Stimulated activated naive CD8-positive, alpha-beta T cell treated with anti-CD3 and anti-CD28 coated beads, Interleukin-15, Interleukin-2, amounts not matched to agents 100 U/mL and 50 U/mL, for 24 hours (primary cell): ENCODE measurements around the gene E2F6.

Source experiments
- ATAC-seq: fragments of 150-1000 bp; cut with Tn5 transposase; one replicate; pipeline ENCODE4 v1.10.0; 2021
- DNase-seq: peaks from one replicate; pipeline ENCODE4 v3.0.0; 2021

Gene E2F6

DNA sequence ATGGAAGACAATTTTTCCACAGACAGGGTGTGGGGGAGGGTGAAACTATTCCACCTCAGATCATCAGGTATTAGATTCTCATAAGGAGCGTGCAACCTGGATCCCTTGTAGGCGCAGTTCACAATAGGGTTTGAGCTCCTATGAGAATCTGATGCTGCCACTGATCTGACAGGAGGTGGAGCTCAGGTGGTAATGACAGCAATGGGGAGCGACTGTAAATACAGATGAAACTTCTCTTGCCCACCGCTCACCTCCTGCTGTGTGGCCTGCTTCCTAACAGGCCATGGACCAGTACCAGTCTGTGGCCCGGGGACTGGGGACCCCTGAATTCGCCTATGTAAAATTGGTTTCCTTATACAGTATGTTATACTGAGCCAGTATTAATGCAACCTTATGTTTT, 27.3 kb upstream of the E2F6 start:
- no peak for ATAC-seq

DNA sequence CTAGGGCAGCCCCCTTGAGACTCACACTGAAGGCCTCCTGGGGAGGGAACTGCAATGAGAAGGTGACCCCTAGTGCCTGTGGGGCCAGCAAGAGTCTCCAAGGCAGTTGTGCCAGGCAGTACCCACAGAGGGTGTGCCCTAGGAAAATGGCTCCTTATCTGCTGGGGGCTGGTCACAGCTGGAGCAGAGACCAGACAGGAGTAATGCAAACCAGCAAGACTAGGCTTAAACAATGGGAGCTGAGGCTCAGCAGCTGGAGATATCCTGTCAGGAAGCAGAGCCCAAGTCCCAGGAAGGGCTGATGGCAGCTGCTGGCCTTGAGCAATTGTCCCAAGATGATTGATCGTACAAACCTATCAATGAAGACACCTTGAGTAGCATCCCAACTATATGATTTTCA, 26.8 kb upstream of the E2F6 start:
- no peak for ATAC-seq
- no peak for DNase-seq

More for the DNA sequence above, 27.3 kb upstream of the E2F6 start:
- DNase-seq = no peak

DNA sequence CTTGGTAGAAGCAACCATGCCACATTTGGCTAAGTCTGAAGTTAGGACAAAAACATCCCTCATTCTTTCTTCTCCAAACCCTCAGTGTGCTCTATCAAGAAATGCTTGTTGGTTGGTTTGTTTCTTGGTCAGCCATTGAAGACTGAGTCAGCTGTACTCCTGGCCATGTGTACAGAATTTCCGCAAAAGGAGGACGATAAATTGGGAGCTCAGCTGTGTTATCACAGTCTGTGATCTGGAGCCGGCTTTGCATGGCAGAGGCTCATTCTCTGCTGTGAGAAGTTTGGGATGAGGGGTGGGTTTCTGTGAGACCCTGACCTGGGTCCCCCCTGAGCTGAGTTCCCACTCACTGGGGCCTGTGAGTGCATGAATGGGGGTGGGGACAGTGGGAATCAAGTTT, 26.3 kb upstream of the E2F6 start:
- DNase-seq (no peak), ATAC-seq (no peak)

DNA sequence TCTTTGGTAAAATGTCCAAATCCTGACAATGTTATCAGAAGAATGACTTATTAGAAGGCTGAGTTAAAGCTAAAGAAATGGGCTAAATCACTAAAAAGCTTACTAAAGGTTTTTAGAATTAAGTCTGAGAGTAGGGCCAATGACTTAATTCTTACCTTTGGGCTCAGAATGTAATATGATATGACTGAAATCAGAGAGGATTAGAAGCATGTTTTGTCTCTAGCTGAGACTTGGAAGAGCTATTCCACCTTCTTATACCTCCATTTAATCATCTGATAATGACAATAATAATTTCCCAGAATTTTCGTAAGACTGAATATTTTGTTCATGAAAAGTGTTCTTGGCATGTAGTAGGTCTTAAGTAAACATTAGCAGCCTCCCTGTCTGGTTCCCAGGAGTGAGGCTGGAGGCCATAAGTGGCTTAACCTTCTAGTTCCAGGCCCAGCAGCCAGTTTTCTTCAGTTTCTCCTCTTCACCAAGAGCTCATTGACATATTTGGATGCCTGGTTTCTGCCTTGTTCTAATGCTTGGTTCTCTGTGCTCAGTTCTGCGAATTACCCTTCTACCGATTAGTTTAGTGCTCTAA, 25.5 kb upstream of the E2F6 start:
- ATAC-seq = no peak
- DNase-seq = no peak

DNA sequence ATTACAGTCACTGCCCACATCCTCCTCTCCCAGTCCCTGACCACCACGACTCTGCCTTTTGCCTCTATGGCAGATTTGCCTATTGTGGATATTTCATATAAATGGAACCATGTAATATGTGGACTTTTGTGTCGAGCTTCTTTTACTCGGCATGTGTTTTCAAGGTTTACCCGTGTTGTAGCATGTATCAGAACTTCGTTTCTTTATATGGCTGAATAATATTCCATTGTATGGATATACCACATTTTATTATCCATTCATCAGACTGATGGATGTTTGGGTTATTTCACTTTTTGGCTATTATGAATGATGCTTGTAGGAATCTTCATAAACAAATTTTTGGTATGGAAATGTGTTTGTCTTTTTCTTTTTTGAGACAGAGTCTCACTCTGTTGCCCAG, 24.2 kb upstream of the E2F6 start:
- DNase-seq (no peak), ATAC-seq (no peak)

DNA sequence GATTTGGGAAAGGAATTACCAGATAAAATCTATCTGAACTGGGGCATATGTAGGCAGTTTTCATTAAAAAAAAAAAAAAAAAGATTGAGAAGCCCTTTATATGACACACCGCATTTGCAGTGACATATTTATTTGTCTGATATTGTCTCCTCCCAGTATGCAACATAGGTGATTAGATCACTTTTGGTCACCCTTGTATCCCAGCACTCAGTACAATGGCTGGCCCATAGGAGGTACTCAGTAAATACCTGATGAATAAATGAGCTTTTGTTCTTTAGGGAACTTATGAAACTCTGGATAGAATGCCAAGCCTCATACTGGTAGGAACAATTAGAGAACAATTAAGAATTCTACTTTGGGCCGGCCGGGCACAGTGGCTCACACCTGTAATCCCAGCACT, 22.8 kb upstream of the E2F6 start:
- ATAC-seq (no peak), DNase-seq (no peak)

DNA sequence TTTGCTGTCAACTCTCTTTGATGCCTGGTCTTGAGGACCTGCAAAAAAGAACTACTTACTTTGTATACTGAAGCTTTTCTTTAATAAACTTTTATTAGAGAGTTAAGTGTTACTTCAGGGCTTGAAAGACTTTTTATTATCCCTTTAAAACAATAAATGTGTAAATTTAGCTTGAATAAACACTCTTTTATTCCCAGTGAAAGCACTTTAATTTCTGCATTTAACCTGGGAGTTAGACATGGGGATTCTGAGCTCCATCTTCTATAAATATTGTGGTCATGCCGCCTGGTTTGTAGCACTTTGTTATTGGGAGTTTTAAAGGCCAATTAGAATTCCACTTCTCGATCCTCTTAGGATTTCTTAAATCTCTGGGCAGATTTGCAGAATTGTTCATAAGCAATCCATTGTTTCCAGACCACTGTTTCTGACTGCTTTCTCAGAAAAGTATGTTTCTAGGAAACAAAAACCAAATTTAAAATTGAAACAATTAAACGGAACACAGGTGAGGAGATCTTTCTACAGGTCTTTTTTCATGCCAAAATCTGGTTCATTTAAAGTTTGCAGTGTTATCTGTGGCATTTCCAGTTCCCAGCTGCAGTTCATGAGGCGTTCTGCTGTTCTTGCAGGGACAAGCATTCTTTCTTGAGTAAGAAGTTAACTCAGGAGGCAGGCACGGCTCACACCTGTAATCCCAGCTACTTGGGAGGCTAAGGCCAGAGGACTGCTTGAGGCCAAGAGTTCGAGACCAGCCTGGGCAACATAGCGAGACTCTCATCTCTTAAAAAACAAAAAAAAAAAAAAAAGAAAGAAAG, 18.1 kb upstream of the E2F6 start:
- DNase-seq (no peak), ATAC-seq (no peak)

DNA sequence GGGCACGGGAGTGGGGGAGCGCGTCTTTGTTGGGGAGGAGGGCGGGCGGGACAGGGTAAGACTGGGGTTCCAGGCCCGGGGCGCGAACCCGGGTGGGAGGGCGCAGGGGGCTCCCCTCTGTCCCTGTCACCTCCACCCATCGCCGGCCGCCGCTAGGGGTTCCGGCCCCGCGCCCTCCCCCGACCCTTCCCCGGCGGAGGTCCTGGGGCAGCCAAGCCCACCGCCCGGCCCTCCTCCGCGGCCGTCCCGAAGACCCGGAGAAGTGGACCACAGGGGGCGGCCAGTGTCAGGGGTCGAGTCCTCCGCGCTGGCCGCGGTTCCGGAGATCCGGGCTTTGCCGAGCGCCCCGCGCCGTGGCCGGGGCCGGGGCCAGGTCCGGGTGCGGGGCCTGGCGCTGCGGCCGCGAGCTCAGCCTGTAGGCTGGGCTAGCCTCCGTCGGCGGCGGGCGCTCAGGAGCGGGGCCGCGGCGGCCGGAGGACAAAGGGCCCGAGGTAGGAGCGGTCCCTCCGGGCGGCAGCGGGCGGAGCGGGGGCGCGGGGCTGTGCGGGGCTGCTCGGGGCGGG, 16.6 kb upstream of the E2F6 start:
- no peak for ATAC-seq
- no peak for DNase-seq

DNA sequence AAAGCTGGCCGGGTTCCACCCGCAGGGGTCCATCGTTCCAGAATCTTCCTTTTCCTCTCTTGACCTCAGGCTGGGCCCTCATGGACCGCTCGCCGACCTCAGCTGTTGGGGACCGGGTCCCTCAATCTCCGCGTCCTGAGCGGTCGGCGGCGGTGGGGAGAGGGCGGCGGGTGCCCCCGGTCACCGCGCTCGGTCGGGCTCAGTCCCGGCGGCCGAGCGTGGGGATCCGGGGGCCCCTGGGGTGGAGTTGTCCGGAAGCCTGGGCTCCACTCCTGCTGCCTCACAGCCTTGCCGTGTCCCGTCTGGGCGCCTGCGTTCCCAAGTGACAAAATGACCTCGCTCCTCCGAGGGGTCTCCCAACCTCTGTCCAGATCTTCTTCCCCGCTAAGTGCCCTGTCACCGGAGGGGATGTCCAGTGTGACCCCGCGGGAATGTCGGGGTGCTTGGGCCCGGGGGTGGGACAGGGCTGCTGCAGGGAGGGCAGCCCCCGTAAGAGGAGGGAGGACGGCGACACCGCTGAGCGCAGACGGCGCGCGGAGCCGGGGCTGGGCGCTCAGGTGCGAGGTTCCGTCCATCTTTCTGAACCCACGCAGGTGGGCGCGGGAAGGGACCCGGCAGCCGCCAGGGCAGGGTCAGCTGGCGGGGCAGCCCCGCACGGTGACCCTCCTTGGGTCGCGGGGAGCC, 16.0 kb upstream of the E2F6 start:
- ATAC-seq (no peak), DNase-seq (no peak)

DNA sequence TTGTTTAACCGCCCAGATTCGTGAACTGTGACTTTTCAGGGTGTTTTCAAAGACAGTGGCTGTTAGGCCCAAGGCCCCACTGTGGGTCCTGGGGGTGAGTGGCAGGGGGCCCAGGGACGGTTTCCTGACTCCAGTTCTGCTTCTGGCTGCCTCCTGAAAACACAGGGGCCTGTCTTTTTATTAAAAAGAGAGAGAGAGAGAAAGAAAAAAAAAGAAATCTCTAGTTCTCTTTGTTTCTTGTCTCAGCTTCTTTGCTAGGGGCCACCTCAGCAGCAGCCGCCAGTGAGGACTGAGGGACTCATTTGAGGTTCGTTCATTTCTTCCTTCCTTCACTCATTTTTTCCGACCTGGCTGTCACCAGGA, 15.4 kb upstream of the E2F6 start:
- no peak for DNase-seq
- ATAC-seq = no peak

DNA sequence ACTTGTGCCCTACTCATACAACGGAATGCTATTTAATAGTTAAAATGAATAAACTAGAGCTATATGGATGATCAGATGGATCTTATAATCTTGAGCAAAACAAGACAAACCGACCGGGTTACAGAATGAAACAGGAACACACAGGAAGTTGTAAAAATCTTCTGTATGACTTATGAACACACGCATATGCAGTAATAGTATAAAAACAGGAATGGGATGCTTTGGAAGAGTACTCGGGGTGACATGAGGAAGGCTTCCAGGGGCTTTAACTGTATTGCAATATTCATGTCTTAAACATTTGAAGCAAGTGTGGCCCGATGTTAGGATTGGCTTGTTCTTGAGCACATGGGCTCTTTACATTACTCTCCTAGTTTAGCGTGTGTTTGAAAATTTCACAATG, 14.9 kb upstream of the E2F6 start:
- ATAC-seq = no peak
- DNase-seq = no peak

DNA sequence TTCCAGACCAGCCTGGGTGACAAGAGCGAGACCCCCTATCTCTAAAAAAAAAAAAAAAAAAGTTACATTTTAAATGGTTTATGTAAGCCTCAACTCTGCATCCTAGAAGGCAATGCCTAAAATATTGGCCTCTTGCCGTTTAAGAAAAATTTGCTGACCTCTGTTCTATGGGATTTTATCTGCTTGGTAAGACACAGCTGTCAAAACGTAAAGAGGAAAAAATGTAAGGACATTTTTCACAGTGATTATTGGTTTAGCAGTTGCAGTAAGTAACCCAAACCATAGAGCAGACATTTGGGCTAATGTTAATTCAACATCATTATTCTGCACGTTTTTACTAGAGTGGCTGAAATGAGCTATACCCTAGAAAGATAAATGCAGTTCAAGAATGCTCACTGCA, 14.4 kb upstream of the E2F6 start:
- no peak for ATAC-seq

DNA sequence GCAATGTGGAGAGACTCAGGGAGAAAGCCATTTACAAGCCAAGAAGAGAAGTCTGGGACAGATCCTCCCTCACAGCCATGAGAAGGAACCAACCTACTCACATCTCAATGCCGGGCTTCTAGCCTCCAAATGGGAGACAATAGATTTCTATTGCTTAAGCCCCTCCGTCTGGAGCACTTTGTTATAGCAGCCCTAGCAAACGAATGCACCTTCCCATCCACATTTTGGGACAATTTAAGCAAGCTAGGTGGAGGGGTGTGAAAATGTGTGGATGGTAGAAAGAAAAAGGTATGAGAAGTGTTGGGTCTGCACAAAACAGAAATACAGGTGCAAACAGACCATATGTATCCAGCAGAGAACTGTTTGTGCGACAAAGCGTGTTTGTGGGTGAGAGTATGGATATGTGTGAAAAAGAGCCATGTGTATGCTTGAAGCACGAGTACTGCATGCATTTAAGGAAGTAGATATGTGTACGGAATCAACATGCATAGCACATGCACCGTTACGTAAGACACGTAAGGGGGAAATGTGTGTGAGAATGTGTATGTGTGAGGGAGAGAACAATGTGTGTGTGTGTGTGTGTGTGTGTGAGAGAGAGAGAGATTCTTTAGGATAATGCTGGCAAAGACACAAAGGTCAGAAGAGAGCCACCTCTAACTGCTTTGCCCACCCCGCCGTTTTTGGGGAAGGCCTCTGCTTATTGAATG, 13.1 kb upstream of the E2F6 start:
- DNase-seq = no peak
- ATAC-seq = no peak

More for the DNA sequence above, 14.4 kb upstream of the E2F6 start:
- DNase-seq = no peak

DNA sequence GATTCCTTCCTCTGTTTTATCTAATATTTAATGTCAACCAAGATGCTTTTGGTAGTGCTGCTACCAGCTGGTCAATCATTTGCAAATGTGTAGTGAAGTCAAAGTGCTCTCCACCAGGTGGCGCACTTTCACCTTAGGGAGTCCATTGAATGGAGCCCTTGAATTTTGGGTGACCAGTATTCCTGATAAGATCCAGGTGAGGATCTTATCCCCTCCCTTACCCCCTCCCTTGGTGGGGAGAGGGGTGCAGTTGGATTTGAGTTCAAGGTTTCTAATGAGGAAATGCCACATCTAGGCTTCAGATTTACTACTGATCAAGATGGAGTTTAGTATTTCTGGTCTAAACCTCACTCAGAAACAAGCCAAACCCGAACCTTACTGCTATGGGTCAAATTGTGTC, 12.0 kb upstream of the E2F6 start:
- peak; percentile 74 for ATAC-seq
- peak; percentile 90 for DNase-seq

DNA sequence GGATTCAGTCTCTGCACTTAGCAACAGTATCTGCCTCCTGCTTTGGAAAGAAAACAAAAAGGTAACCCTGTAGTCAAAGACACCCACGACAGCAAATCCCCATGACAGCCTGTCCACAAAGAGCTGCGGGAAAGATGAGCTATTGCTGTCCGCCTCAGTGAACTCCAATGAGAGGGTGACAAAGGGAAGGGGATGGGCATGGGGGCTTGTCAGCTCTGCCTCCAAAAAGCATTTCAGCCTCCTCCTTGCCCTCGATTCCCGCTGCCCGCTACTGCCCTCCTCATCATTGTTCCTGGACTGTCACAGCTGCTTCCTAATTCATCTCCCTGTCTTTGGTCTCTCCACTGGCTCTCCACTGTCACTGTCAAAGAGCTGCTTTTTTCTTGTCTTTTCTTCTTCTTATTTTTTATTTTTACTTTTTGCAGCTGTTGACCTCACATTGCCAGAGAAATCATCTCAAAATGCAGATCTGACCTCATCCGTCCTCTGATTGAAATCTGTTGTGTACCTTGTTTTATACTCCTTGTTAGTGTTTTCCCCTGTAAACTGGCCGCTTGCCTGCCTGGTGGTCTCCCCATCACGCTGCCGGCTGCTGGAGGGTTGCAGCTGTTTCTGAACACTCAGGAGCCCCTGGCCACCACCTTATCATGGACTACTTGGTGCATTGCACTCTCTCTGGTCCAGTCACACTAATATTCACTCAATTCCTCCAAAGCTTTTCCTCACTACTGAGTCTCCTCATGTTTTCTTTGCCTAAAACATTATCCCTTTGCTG, 7.9 kb upstream of the E2F6 start:
- no peak for DNase-seq
- ATAC-seq = no peak

DNA sequence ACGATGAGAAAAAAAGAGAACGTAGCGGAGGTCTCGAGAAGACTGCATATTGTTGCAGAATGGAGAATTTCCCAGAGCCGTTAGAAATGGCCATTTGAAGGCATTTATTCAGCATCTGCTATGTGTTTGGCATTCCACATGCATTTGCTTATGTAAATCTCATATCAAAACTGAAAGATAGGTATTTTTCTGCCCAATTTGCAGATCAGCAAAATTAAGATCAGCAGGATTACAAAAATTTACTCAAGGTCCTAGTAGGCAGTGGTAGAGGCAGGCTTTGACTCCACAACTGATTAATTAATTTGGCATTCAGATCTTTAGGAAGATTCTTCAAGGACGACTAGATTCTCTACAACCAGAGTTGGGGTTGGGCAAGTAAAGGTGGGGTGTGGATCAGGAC, 1.8 kb upstream of the E2F6 start:
- ATAC-seq (no peak), DNase-seq (no peak)

DNA sequence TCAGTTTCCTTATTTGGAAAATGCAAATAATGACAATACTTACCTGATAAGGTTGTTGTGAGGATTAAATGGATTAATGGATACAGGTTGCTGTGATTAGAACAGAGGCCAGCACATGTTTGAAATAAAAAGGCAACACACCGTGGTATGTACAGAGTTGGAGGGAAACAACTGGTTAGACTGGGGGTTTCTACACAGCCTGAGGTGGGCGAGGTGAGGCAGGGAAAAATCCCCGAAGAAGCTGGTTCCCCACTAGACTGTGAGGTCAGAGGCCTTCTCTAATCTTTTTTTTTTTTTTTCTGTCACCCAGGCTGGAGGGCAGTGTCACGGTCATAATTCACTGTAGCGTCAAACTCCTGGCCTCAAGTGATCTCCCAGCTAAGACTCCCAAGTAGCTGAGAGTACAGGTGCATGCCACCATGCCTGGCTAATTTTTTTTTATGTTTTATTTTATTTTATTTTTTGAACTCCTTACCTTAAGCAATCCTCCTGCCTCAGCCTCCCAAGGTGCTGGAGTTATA, 1.2 kb upstream of the E2F6 start:
- ATAC-seq = peak; percentile 55
- peak; percentile 33 for DNase-seq

DNA sequence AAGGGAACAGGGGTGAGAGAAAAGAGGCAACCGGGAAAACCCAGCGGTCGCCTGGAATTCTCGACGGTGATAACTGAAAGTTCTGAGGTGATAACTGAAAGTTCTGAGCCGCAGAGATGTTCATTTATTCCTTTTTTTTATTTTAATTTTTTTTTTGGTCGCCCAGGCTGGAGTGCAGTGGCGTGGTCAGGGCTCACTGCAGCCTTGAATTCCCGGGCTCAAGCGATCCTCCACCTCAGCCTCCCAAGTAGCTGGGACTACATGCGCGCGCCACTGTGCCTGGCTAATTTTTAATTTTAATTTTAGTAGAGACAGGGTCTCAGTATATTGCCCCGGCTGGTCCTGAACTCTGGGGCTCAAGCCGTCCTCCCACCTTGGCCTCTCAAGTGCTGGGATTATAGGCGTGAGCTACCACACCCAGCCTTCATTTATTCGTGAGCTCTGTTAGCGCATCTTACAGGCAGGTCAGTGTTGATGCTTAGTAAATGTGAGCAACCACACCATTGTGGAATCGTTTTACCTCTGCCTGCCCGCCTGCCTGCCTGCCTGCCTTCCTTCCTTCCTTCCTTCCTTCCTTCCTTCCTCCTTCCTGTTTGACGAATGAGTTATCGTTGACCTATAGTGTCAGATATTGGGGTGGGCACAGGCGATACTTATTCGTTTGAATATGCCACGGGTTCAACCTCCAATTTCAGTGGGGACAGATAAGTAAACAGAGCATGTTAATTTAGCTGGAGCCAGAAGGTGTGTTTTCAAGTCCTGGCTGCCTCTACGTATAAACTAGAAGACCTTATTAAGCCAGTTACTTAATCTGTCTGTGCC, 557 bp upstream of the E2F6 start:
- peak; percentile 25 for DNase-seq
- ATAC-seq = peak; percentile 25

DNA sequence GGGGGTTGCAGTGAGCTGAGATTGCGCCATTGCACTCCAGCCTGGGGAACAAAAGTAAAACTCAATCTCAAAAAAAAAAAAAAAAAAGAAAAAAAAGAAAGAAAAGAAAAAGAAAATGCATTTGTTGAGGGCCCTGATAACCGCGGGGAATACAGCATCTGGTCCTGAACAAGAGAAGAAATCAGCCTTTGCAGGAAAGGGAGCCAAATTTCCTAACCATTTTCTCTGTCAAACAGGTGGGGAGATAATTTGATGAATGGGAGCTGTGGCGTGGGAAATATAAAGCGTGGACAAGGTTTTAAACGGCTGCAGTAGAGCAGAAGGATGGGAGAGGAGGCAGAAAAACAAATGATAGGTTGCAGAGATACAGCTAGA, 864 bp downstream of the E2F6 start:
- ATAC-seq (no peak), DNase-seq (no peak)

DNA sequence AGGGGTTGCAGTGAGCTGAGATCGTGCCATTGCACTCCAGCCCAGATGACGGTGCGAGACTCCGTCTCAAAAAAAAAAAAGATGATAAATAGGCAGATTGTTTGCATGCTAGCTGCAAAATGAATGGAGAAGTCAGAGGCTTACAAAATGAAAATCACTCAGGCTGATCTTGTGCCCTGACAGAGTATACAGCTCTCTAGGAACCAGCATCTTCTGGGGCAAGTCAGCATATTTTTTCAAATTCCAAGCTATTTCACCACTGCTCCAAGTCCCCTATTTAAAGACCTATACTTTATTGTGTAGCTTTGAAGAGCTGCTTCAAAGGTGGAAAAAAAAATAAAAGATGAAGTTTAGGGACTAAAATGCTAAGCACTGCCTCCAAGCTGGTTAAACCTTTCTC, 6.1 kb downstream of the E2F6 start:
- no peak for ATAC-seq
- DNase-seq = no peak

DNA sequence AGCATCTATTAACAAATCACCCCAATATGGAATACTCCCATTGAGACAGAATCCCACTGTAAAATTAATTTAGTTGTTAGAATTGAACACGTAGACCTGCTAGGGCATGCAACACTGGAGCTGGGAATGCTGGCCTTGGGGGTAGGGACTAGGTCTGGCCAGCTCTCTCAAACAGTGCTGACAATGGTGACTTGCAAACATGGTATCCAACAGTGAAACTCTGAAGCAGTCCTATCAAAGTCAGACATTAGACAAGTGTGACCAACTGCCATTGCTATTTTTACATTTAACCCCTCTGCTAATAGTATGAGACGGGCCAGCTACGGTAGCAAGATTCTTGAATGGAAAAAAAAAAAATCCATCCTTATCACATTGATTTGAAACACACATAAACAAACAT, 7.2 kb downstream of the E2F6 start:
- ATAC-seq = no peak

More for the DNA sequence above, 7.2 kb downstream of the E2F6 start:
- DNase-seq = no peak
